NCI-H1694 treated with DMSO at 0.1 percent for 48 hours (cell line): ENCODE data around the gene CLEC2A.
"Not testable (repeated sequence)": the region's sequence is repeated elsewhere in the genome, so short reads cannot be mapped to it uniquely, and the experiment has no call there.

Experiments used
- DNase-seq: peaks from one replicate; lab custom pipeline; 2025; lab: John Stamatoyannopoulos, UW

CLEC2A gene

GRCh38 chr12:9881246-9881645, 50.9 kb downstream of the CLEC2A start, which contains the start of gene KLRF2:
Gene KLRF2, plus strand, starts transcription at chr12:9881489. Its CDS starts 107 bp downstream, at chr12:9881596.
- DNase-seq = no peak

GRCh38 chr12:9880532-9881078, 51.6 kb downstream of the CLEC2A start:
- DNase-seq = no peak

GRCh38 chr12:9876120-9876519, 56.0 kb downstream of the CLEC2A start:
- not testable (repeated sequence) for DNase-seq

- DNase-seq = no peak
Measured at GRCh38 chr12:9872742-9873141, 59.4 kb downstream of the CLEC2A start.

- DNase-seq = no peak
Measured at GRCh38 chr12:9872162-9872561, 60.0 kb downstream of the CLEC2A start.

GRCh38 chr12:9870286-9870866, 61.8 kb downstream of the CLEC2A start:
- DNase-seq = no peak

- DNase-seq = no peak
Measured at GRCh38 chr12:9869307-9870161, 62.6 kb downstream of the CLEC2A start, which contains the start of gene CLEC2B. Gene CLEC2B, minus strand, starts transcription at chr12:9869354.

- no peak for DNase-seq
Measured at GRCh38 chr12:9868951-9869306, 63.2 kb downstream of the CLEC2A start.

- no peak for DNase-seq
Measured at GRCh38 chr12:9868311-9868801, 63.8 kb downstream of the CLEC2A start.

GRCh38 chr12:9867531-9867930, 64.6 kb downstream of the CLEC2A start:
- DNase-seq = no peak

- no peak for DNase-seq
Measured at GRCh38 chr12:9866860-9867269, 65.3 kb downstream of the CLEC2A start.

- no peak for DNase-seq
Measured at GRCh38 chr12:9864913-9865675, 67.1 kb downstream of the CLEC2A start.
